ENCODE data around the gene KLK15.

The KLK15 gene

GRCh38 chr19:50843205-50843604 is 9.8 kb upstream of the KLK15 start:
- FAIRE-seq = no peak

GRCh38 chr19:50842130-50842529 is 8.8 kb upstream of the KLK15 start:
- FAIRE-seq = no peak

- no peak for FAIRE-seq
These were observed 6.6 kb upstream of the KLK15 start for GRCh38 chr19:50839712-50840655.

GRCh38 chr19:50838239-50838638 is 4.9 kb upstream of the KLK15 start:
- FAIRE-seq = no peak

- FAIRE-seq = no peak
These were observed 3.9 kb upstream of the KLK15 start for GRCh38 chr19:50837300-50837699.

GRCh38 chr19:50836543-50837195 is 3.3 kb upstream of the KLK15 start:
- FAIRE-seq = no peak

GRCh38 chr19:50835785-50836542 is 2.6 kb upstream of the KLK15 start:
- FAIRE-seq = no peak

- no peak for FAIRE-seq
These were observed 1.9 kb upstream of the KLK15 start for GRCh38 chr19:50835103-50835784.

GRCh38 chr19:50833802-50834167 is 411 bp upstream of the KLK15 start:
- FAIRE-seq = no peak

- no peak for FAIRE-seq
These were observed 708 bp downstream of the KLK15 start for GRCh38 chr19:50832666-50833065.

- FAIRE-seq = no peak
These were observed 2.4 kb downstream of the KLK15 start for GRCh38 chr19:50831026-50831396.

- FAIRE-seq = no peak
These were observed 2.9 kb downstream of the KLK15 start for GRCh38 chr19:50830266-50831025.

GRCh38 chr19:50829801-50830200 is 3.6 kb downstream of the KLK15 start:
- FAIRE-seq = no peak

- no peak for FAIRE-seq
These were observed 5.9 kb downstream of the KLK15 start for GRCh38 chr19:50827476-50827875.

GRCh38 chr19:50826492-50827240 is 6.7 kb downstream of the KLK15 start:
- FAIRE-seq = no peak

- no peak for FAIRE-seq
These were observed 9.9 kb downstream of the KLK15 start, which contains the start of gene KLK1 for GRCh38 chr19:50823389-50824042. KLK1 (minus strand) TSS chr19:50823787; CDS start chr19:50823748, 39 bp downstream.

GRCh38 chr19:50822661-50823208 is 10.6 kb downstream of the KLK15 start:
- no peak for FAIRE-seq

- no peak for FAIRE-seq
These were observed 11.8 kb downstream of the KLK15 start for GRCh38 chr19:50821622-50822021.

GRCh38 chr19:50821248-50821612 is 12.1 kb downstream of the KLK15 start:
- no peak for FAIRE-seq

GRCh38 chr19:50820549-50821247 is 12.7 kb downstream of the KLK15 start:
- FAIRE-seq = no peak

Data from A204.1 (cell line).